Activated effector memory CD4-positive, alpha-beta T cell treated with anti-CD3 and anti-CD28 coated beads, Interleukin-2, amount 50 U/mL, for 16 hours (primary cell): ENCODE results near the gene TRPM4.

Experiments
- DNase-seq: peaks from one replicate; pipeline ENCODE4 v3.0.0-alpha.2; 2020

The TRPM4 gene

DNA sequence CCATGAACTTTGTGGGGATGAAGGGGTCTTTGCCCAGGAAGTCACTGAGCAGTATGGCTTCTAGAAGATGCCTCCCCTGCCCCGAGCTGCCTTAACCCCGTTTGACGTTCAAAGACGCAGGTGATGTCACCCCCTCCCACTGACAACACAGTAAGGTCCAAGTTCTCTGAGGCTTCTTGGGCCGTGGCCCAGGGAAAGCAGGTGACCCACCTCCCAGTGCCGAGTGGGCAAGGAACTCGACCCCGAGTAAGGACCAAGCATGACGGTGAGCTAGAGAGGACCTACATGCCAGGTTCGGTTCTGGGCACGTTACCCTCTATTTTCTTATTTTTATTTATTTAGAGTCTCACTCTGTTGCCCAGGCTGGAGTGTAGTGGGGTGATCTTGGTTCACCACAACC lies 86.1 kb downstream of the TRPM4 start:
- no peak for DNase-seq

DNA sequence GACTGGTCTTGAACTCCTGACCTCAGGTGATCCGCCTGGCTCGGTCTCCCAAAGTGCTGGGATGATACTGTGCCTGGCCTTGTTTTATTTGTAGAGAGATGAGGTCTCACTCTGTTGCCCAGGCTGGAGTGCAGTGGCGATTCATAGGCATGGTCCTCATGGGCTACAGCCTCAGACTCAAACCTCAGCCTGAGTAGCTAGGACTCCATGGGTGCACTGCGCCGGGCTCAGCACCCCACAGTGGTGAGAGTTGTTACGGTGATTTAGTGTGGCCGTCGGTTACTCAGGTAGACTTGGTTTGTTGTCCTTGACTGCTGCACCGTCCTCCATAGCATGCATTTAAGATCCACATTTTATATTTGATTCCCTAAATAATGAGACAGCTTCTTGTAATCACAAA lies 86.7 kb downstream of the TRPM4 start:
- no peak for DNase-seq

DNA sequence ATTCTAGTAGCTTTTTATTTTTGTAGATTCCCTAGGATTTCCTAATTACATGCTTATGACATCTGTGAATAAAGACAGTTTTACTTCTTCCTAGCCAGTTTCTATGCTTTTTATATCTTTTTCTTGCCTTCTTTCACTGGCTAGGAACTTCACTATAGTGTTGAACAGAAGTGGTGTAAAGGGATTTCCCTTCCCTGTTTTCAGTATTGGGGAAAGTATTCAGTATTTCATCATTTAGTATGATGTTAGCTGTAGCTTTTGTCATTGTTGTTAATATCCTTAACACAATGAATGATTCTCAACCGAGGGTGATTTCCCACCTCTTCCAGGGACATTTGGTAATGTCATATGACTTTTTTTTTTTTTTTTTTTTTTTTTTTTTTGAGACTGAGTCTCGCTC lies 90.1 kb downstream of the TRPM4 start:
- DNase-seq = no peak

DNA sequence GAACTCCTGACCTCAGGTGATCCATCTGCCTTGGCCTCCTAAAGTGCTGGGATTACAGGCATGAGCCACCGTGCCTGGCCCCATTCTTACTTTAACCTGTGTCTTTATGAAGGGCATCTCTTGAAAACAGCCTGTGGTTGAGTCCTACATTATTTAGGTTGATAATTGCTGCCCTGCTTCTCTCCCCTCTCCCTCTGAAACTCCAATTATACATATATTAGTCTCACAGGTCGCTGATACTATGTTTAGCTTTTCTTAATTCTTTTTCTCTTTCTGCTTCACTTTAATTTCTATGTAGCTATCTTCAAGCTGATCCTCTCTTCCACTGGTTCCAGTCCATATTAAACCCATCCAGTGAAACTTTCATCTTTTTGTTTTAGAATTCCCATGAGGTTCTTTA lies 92.3 kb downstream of the TRPM4 start:
- DNase-seq = no peak

DNA sequence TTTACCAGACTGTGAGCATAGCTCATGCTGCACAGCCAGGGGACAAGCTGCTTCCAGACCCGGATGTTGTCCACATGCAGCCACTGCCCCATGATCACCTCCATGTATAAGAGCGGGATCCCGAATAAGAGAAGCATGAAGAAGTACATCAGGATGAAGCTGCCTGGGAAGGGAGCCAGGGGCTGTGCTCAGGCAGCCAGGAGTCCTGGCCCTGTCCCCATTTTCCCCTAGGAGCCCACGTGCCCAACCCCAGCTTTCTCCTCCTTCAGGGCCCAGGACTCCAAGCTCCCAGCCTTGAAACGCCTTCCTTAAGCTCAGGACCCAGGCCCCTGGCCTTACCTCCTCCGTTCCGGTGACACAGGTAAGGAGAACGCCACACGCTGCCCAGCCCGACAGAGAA lies 98.1 kb downstream of the TRPM4 start:
- DNase-seq = no peak

DNA sequence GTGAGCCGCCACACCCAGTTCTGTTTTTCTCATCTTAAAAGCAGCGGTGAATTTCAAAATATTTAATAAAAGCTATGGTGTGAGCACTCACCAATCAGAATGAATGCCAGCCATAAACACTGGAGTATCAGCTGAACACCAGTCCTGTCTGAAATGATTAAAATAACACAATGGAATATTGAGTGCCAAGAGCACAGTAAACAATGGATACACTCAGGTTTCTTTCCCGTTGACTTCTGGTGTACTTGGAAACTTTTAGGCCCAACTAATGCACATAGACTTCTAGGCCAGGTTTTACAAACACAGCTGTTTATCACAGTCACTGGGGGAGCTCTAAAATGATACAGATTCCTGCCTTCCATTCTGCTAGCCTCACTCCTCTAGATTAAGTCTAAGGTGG lies 99.1 kb downstream of the TRPM4 start:
- DNase-seq = no peak
